GM19099 (cell line): Measurements from ENCODE around the gene DPM1.
A peak's percentile ranks its signal among the peaks of the same experiment; 100 is the strongest.

Source experiments
- POLR2A ChIP-seq: IDR thresholded peaks from 3 replicates; pipeline ENCODE4 v1.6.1; 2011; ENCODE audit warnings: low read depth; ENCODE audit not compliant: insufficient read length; ENCODE audit errors: extremely low read depth

DPM1 gene

GRCh38 chr20:50957798-50958614 is at the start of gene DPM1:
Gene DPM1, minus strand, starts transcription at chr20:50958532. Its CDS starts 9 bp downstream, at chr20:50958523.
- TF ChIP-seq POLR2A: peak; percentile 97

GRCh38 chr20:51005214-51005613 is 46.9 kb upstream of the DPM1 start:
- TF ChIP-seq POLR2A: no peak

- no peak for TF ChIP-seq POLR2A
Observed at GRCh38 chr20:51004781-51005180, 46.4 kb upstream of the DPM1 start.

- no peak for TF ChIP-seq POLR2A
Observed at GRCh38 chr20:51004305-51004727, 46.0 kb upstream of the DPM1 start.

GRCh38 chr20:51003753-51004152 is 45.4 kb upstream of the DPM1 start:
- TF ChIP-seq POLR2A: no peak

GRCh38 chr20:51002633-51003032 is 44.3 kb upstream of the DPM1 start:
- TF ChIP-seq POLR2A: no peak

- no peak for TF ChIP-seq POLR2A
Observed at GRCh38 chr20:51001430-51002265, 43.3 kb upstream of the DPM1 start.

GRCh38 chr20:50999355-50999754 is 41.0 kb upstream of the DPM1 start:
- no peak for TF ChIP-seq POLR2A

GRCh38 chr20:50996901-50997865 is 38.9 kb upstream of the DPM1 start:
- TF ChIP-seq POLR2A: no peak

GRCh38 chr20:50995506-50995905 is 37.2 kb upstream of the DPM1 start:
- no peak for TF ChIP-seq POLR2A

GRCh38 chr20:50993876-50994275 is 35.5 kb upstream of the DPM1 start:
- TF ChIP-seq POLR2A: no peak

GRCh38 chr20:50992733-50993457 is 34.6 kb upstream of the DPM1 start:
- TF ChIP-seq POLR2A: no peak

- TF ChIP-seq POLR2A: no peak
Observed at GRCh38 chr20:50992336-50992732, 34.0 kb upstream of the DPM1 start.

- TF ChIP-seq POLR2A: no peak
Observed at GRCh38 chr20:50991076-50991475, 32.7 kb upstream of the DPM1 start.
